ENCODE data around the gene MEGF6.

DNA sequence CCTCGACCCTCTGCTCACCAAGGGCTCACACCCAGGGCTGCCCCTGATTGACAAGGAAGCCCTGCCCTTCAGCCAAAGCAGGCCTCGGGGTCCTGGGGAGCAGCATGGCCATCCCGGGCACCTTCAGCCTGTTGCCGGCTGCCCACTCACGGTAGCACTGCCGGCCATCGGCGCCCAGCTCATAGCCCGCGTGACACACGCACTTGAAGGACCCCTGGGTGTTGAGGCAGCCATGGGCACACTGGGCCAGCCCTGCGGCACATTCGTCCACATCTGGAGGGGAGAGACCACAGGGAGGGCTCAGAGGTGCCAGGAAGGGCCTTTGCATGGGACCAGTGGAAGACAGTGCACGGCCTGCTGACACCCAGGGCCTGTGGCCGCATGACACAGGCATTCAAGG lies 99.5 kb downstream of the MEGF6 start:
- no peak for TF ChIP-seq TOX (CRISPR knock-in tag; IDR thresholded peaks at IDR 0.05; ENCODE audit: borderline replicate concordance)
- no peak for TF ChIP-seq ZFP30 (CRISPR knock-in tag; IDR thresholded peaks at IDR 0.05)
- no peak for TF ChIP-seq PPARA (CRISPR knock-in tag; IDR thresholded peaks at IDR 0.05; ENCODE audit: borderline replicate concordance)
- TF ChIP-seq, protein P1, sequence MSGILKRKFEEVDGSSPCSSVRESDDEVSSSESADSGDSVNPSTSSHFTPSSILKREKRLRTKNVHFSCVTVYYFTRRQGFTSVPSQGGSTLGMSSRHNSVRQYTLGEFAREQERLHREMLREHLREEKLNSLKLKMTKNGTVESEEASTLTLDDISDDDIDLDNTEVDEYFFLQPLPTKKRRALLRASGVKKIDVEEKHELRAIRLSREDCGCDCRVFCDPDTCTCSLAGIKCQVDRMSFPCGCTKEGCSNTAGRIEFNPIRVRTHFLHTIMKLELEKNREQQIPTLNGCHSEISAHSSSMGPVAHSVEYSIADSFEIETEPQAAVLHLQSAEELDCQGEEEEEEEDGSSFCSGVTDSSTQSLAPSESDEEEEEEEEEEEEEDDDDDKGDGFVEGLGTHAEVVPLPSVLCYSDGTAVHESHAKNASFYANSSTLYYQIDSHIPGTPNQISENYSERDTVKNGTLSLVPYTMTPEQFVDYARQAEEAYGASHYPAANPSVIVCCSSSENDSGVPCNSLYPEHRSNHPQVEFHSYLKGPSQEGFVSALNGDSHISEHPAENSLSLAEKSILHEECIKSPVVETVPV (CRISPR knock-in tag; IDR thresholded peaks at IDR 0.05): no peak

Measured in SK-N-SH treated with all-trans-retinoic acid at 6 μM for 48 hours (cell line).